Esophagus muscularis mucosa (tissue), 4 donors: ENCODE data around the gene MMP14. TPM values are rescaled to one million over a fixed set of nuclear protein-coding genes. Genes with fewer than 3 reads are reported as not detected.

Experiments
- DNase-seq: peaks from one replicate; pipeline ENCODE4 v3.0.0-alpha.2; 2017; ENCODE audit errors: extremely low spot score
- H3K27ac ChIP-seq, 4 donors: fragments of 200-600 bp; sonication (generic); replicated peaks in 1 of 4; 1 replicate in 3 of 4; 2 replicates in 1 of 4; pipeline ENCODE4 v1.5.1; 2016 to 2019; ENCODE audit warnings: mild to moderate bottlenecking in 1 of 4
- H3K27me3 ChIP-seq, 4 donors: fragments of 200-600 bp; sonication (generic); one replicate each; pipeline versions ENCODE4 v1.5.1 to v1.6.0; 2016 to 2019
- H3K36me3 ChIP-seq, 4 donors: fragments of 200-600 bp; sonication (generic); one replicate each; pipeline ENCODE4 v1.5.1; 2016 to 2019
- H3K4me1 ChIP-seq, 4 donors: fragments of 200-600 bp; sonication (generic); one replicate each; pipeline ENCODE4 v1.5.1; 2016 to 2019
- H3K4me3 ChIP-seq, 4 donors: fragments of 200-600 bp; sonication (generic); 1 replicate in 2 of 4; 2 replicates in 2 of 4; pipeline ENCODE4 v1.5.1; 2016 to 2019; ENCODE audit warnings: mild to moderate bottlenecking in 4 of 4, moderate library complexity in 1 of 4
- H3K9me3 ChIP-seq, 4 donors: fragments of 200-600 bp; sonication (generic); 1 replicate in 3 of 4; 2 replicates in 1 of 4; pipeline ENCODE4 v1.5.1; 2016 to 2019
- CTCF ChIP-seq, 3 experiments: fragments of 200-600 bp in 2 of 3; fragments of 450-650 bp in 1 of 3; sonication (generic) in 2 of 3; IDR thresholded peaks; one replicate each; pipeline ENCODE4 v1.5.1; 2017 to 2019; ENCODE audit warnings: antibody characterized with exemption in 3 of 3, mild to moderate bottlenecking in 2 of 3, moderate library complexity in 1 of 3
- EP300 ChIP-seq: sonication (generic); formaldehyde crosslinking; IDR thresholded peaks from one replicate; pipeline ENCODE4 v1.6.1; 2017; ENCODE audit warnings: antibody characterized with exemption
- POLR2A ChIP-seq: fragments of 450-650 bp; IDR thresholded peaks from one replicate; pipeline ENCODE4 v1.6.1; 2017; ENCODE audit warnings: antibody characterized with exemption, moderate library complexity, mild to moderate bottlenecking, low read depth
- POLR2AphosphoS5 ChIP-seq, 2 donors: sonication (generic); formaldehyde crosslinking; IDR thresholded peaks; one replicate each; pipeline ENCODE4 v1.6.1; 2017; ENCODE audit warnings: antibody characterized with exemption in 2 of 2
- WGBS: methylation state at CpG from one replicate; pipeline ENCODE4 v1.1.5; 2018; 5-methylcytosine and 5-hydroxymethylcytosine counted together
- intact Hi-C: fragments of 100-400 bp; cut with DNase I; formaldehyde crosslinking; loops from one replicate; pipeline ENCODE4 v1.15.1; 2023
- total RNA-seq, 4 donors: library from RNA; depleted of rRNA; stranded (reverse); fragments of >200 nt; gene quantifications; one replicate each; pipeline versions ENCODE4 v1.1.0 to v1.2.1, GENCODE V29; 2016

The MMP14 gene
- total RNA-seq, 4 donors from 2014 or later: 83.9 to 149 (median 123) TPM

GRCh38 chr14:22819151-22819988 is 17.0 kb upstream of the MMP14 start:
- H3K27me3 ChIP-seq: no peaks in the 10 kb centered on the region
- H3K4me3 ChIP-seq: peak overlapping the region; percentile 23 to 45 (median 32)
- WGBS: 32% methylated on average over 10 of the region's 10 CpGs
- no peaks in the 10 kb centered on the region for H3K9me3 ChIP-seq
- peak overlapping the region; percentile 47 to 60 (median 49) for H3K27ac ChIP-seq
- H3K4me1 ChIP-seq: peaks cover 14 to 48% (median 40%) of the 10 kb centered on the region in 4 donors
- no peaks in the 10 kb centered on the region for H3K36me3 ChIP-seq
- no peak for TF ChIP-seq POLR2AphosphoS5 (IDR thresholded peaks at IDR 0.05)
- no peak for TF ChIP-seq EP300
- TF ChIP-seq POLR2A: no peak
- TF ChIP-seq CTCF (IDR thresholded peaks at IDR 0.05): no peak
- intact Hi-C loops: loop anchor here (10.0 kb wide), 1 partner anchor 165 kb away; no protein-coding TSS in a partner anchor
- DNase-seq: no peak

DNA sequence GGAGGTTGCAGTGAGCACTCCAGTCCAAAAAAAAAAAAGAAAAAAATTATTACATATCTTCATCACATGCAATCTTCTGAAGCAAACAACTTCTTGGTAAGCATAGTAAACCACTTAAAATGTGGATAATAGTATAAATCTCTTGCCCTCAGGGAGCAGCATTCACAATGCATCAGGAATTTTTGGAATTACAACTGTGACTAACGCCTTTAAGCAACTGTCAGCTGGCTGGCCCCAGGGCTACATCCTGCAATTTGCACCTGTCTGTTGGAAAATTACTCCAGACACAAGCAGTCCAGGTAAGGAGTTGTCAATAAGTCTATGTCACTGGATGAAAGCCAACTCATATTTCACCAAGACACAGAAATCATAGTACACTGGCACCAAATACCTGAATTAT is 15.7 kb upstream of the MMP14 start:
- Histone ChIP-seq H3K4me3 (no peak overlapping the region), H3K27me3 (no peaks in the 10 kb centered on the region), H3K4me1 (peaks cover 20 to 55% (median 47%) of the 10 kb centered on the region in 4 donors), H3K27ac (no peak overlapping the region), H3K9me3 (no peaks in the 10 kb centered on the region), H3K36me3 (no peaks in the 10 kb centered on the region)
- intact Hi-C loops: loop anchor here (5.0 kb wide), 1 partner anchor 263 kb away; no protein-coding TSS in a partner anchor
- no peak for DNase-seq
- TF ChIP-seq POLR2AphosphoS5 (IDR thresholded peaks at IDR 0.05): no peak
- TF ChIP-seq CTCF (IDR thresholded peaks at IDR 0.05): no peak
- no peak for TF ChIP-seq EP300
- no peak for TF ChIP-seq POLR2A
- WGBS: 94% methylated on average over 1 of the region's 1 CpG

GRCh38 chr14:22821193-22822015 is 15.0 kb upstream of the MMP14 start:
- intact Hi-C loops: loop anchor here (1.0 to 5.0 kb wide), 2 partner anchors 32 to 264 kb away; no protein-coding TSS in a partner anchor

More at GRCh38 chr14:22821193-22822015, 15.0 kb upstream of the MMP14 start:
- H3K9me3 ChIP-seq: no peaks in the 10 kb centered on the region
- no peaks in the 10 kb centered on the region for H3K36me3 ChIP-seq
- peaks cover 20 to 55% (median 47%) of the 10 kb centered on the region in 4 donors for H3K4me1 ChIP-seq
- 88% methylated on average over 24 of the region's 24 CpGs for WGBS
- TF ChIP-seq EP300: no peak
- no peak for TF ChIP-seq POLR2A
- TF ChIP-seq CTCF (IDR thresholded peaks at IDR 0.05): no peak
- TF ChIP-seq POLR2AphosphoS5 (IDR thresholded peaks at IDR 0.05): no peak
- no peaks in the 10 kb centered on the region for H3K27me3 ChIP-seq
- H3K27ac ChIP-seq: peak overlapping the region in 2 of 4 donors; percentile 77 to 84
- H3K4me3 ChIP-seq: no peak overlapping the region
- no peak for DNase-seq
